Measurements from ENCODE around the gene ITGB3.
"Not testable (repeated sequence)": the region's sequence is repeated elsewhere in the genome, so short reads cannot be mapped to it uniquely, and the experiment has no call there.

Gene ITGB3

GRCh38 chr17:47223460-47223859 is 30.2 kb upstream of the ITGB3 start:
- DNase-seq, result no peak

- not testable (repeated sequence) for DNase-seq
These were observed 29.6 kb upstream of the ITGB3 start for GRCh38 chr17:47224077-47224476.

- DNase-seq, result peak; percentile 43
These were observed 28.7 kb upstream of the ITGB3 start for GRCh38 chr17:47224966-47225365.

- DNase-seq, result peak; percentile 94
These were observed 28.2 kb upstream of the ITGB3 start for GRCh38 chr17:47225436-47225858.

GRCh38 chr17:47225911-47226688 is 27.5 kb upstream of the ITGB3 start:
- no peak for DNase-seq

- no peak for DNase-seq
These were observed 25.8 kb upstream of the ITGB3 start for GRCh38 chr17:47227862-47228261.

- peak; percentile 93 for DNase-seq
These were observed 23.8 kb upstream of the ITGB3 start for GRCh38 chr17:47229535-47230443.

GRCh38 chr17:47230864-47231263 is 22.8 kb upstream of the ITGB3 start:
- DNase-seq, result no peak

- no peak for DNase-seq
These were observed 22.3 kb upstream of the ITGB3 start for GRCh38 chr17:47231334-47231733.

GRCh38 chr17:47231866-47232265 is 21.8 kb upstream of the ITGB3 start:
- DNase-seq, result no peak

- no peak for DNase-seq
These were observed 21.2 kb upstream of the ITGB3 start for GRCh38 chr17:47232465-47232864.

GRCh38 chr17:47235506-47235905 is 18.1 kb upstream of the ITGB3 start:
- DNase-seq, result no peak

GRCh38 chr17:47235923-47236322 is 17.7 kb upstream of the ITGB3 start:
- no peak for DNase-seq

- DNase-seq, result no peak
These were observed 15.8 kb upstream of the ITGB3 start for GRCh38 chr17:47237841-47238240.

- DNase-seq, result no peak
These were observed 15.2 kb upstream of the ITGB3 start for GRCh38 chr17:47238321-47239010.

- DNase-seq, result no peak
These were observed 14.0 kb upstream of the ITGB3 start for GRCh38 chr17:47239619-47239966.

GRCh38 chr17:47239967-47240651 is 13.5 kb upstream of the ITGB3 start:
- DNase-seq, result peak; percentile 99

- DNase-seq, result no peak
These were observed 12.8 kb upstream of the ITGB3 start for GRCh38 chr17:47240806-47241205.

GRCh38 chr17:47242648-47243047 is 11.0 kb upstream of the ITGB3 start:
- no peak for DNase-seq

GRCh38 chr17:47243737-47244598 is 9.7 kb upstream of the ITGB3 start:
- DNase-seq, result no peak

- no peak for DNase-seq
These were observed 8.9 kb upstream of the ITGB3 start for GRCh38 chr17:47244697-47245096.

GRCh38 chr17:47246120-47246519 is 7.5 kb upstream of the ITGB3 start:
- no peak for DNase-seq

All from fibroblast of skin of right biceps (primary cell).